ENCODE data around the gene ZC3H18.

GRCh38 chr16:88647178-88648070, 77.2 kb downstream of the ZC3H18 start:
- TF ChIP-seq, protein P1, sequence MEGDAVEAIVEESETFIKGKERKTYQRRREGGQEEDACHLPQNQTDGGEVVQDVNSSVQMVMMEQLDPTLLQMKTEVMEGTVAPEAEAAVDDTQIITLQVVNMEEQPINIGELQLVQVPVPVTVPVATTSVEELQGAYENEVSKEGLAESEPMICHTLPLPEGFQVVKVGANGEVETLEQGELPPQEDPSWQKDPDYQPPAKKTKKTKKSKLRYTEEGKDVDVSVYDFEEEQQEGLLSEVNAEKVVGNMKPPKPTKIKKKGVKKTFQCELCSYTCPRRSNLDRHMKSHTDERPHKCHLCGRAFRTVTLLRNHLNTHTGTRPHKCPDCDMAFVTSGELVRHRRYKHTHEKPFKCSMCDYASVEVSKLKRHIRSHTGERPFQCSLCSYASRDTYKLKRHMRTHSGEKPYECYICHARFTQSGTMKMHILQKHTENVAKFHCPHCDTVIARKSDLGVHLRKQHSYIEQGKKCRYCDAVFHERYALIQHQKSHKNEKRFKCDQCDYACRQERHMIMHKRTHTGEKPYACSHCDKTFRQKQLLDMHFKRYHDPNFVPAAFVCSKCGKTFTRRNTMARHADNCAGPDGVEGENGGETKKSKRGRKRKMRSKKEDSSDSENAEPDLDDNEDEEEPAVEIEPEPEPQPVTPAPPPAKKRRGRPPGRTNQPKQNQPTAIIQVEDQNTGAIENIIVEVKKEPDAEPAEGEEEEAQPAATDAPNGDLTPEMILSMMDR (conservative IDR thresholded peaks at IDR 0.05; ENCODE audit: low read depth, low read length), result no peak
- no peak for TF ChIP-seq EZH2phosphoT487 (IDR thresholded peaks at IDR 0.05; ENCODE audit: borderline replicate concordance, low read length)
